ENCODE results near the gene STK32C.
"Not testable (repeated sequence)": the region's sequence is repeated elsewhere in the genome, so short reads cannot be mapped to it uniquely, and the experiment has no call there.

The STK32C gene

DNA sequence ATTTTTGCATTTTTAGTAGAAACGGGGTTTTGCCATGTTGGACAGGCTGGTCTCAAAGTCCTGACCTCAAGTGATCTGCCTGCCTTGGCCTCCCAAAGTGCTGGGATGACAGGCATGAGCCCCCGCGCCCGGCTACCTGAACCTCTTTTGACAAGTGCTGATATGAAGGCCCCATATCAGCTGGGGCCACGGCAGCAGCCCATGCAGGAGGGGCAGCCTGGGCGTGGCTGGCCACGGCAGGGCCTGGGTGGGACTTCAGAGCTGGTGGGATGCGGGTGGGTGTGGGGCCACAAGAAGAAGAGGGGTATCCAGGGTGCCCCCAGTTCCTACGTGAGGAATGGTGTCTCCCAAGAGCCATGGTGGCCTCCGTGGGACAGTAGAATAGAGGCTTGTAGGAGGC lies 31.1 kb upstream of the STK32C start:
- DNase-seq (ENCODE audit: insufficient read length, low spot score) = no peak
- TF ChIP-seq, protein P1, sequence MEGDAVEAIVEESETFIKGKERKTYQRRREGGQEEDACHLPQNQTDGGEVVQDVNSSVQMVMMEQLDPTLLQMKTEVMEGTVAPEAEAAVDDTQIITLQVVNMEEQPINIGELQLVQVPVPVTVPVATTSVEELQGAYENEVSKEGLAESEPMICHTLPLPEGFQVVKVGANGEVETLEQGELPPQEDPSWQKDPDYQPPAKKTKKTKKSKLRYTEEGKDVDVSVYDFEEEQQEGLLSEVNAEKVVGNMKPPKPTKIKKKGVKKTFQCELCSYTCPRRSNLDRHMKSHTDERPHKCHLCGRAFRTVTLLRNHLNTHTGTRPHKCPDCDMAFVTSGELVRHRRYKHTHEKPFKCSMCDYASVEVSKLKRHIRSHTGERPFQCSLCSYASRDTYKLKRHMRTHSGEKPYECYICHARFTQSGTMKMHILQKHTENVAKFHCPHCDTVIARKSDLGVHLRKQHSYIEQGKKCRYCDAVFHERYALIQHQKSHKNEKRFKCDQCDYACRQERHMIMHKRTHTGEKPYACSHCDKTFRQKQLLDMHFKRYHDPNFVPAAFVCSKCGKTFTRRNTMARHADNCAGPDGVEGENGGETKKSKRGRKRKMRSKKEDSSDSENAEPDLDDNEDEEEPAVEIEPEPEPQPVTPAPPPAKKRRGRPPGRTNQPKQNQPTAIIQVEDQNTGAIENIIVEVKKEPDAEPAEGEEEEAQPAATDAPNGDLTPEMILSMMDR (IDR thresholded peaks at IDR 0.05; ENCODE audit: insufficient read depth, missing control alignments) = no peak
- FAIRE-seq = no peak

- FAIRE-seq; DNase-seq (ENCODE audit: insufficient read length, low spot score): not testable (repeated sequence)
Measured at GRCh38 chr10:132337854-132338253, 30.1 kb upstream of the STK32C start.

DNA sequence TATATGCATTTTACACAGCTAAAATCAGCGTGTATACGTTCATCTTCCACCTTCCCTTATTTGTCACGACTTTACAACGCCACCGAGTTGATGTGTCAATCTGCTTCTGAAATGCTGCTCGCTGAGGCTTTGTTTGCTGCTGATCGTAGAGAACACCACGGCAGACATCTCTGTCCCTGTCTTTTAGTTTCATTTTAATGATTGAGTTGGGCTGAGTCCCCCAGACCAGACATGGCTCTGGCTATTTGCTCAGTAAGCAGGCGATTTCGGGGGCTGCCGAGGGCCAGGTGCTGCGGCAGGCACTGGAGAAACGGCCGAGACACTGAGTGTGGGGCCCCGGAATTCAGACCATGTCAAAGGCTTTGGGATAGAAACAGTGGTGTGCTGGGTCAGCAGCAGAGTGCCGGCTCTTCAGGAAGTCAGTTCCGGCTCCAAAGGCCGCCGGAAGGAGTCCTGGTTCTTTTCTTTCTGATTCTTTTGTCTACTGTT lies 29.2 kb upstream of the STK32C start:
- DNase-seq (ENCODE audit: insufficient read length, low spot score) (no peak), FAIRE-seq (no peak)
- TF ChIP-seq, protein P1 (IDR thresholded peaks at IDR 0.05; ENCODE audit: insufficient read depth, missing control alignments) = no peak

GRCh38 chr10:132336064-132336746 lies 28.5 kb upstream of the STK32C start:
- no peak for FAIRE-seq
- TF ChIP-seq, protein P1 (IDR thresholded peaks at IDR 0.05; ENCODE audit: insufficient read depth, missing control alignments) = no peak
- no peak for DNase-seq (ENCODE audit: insufficient read length, low spot score)

- FAIRE-seq = no peak
- TF ChIP-seq, protein P1 (IDR thresholded peaks at IDR 0.05; ENCODE audit: insufficient read depth, missing control alignments) = no peak
Measured at GRCh38 chr10:132335189-132336063, 27.7 kb upstream of the STK32C start.

GRCh38 chr10:132334631-132335188 lies 27.0 kb upstream of the STK32C start:
- FAIRE-seq = no peak
- no peak for DNase-seq (ENCODE audit: insufficient read length, low spot score)
- TF ChIP-seq, protein P1 (IDR thresholded peaks at IDR 0.05; ENCODE audit: insufficient read depth, missing control alignments) = no peak

More at GRCh38 chr10:132335189-132336063, 27.7 kb upstream of the STK32C start:
- no peak for DNase-seq (ENCODE audit: insufficient read length, low spot score)

GRCh38 chr10:132333386-132333785 lies 25.6 kb upstream of the STK32C start:
- DNase-seq (ENCODE audit: insufficient read length, low spot score) (no peak), FAIRE-seq (no peak)
- TF ChIP-seq, protein P1 (IDR thresholded peaks at IDR 0.05; ENCODE audit: insufficient read depth, missing control alignments) = no peak
